B cell (primary cell): ENCODE data around the gene GLP2R.

Source experiments
- EZH2 ChIP-seq: IDR thresholded peaks from 2 replicates; pipeline ENCODE4 v1.6.1; 2012; ENCODE audit warnings: borderline replicate concordance, low read depth, mild to moderate bottlenecking, moderate library complexity, low read length; ENCODE audit not compliant: insufficient read depth, poor library complexity, severe bottlenecking
- TF ChIP-seq, protein P1 (sequence below): fragments of 200-600 bp; IDR thresholded peaks from one replicate; pipeline ENCODE4 v1.8.0; 2022; ENCODE audit warnings: antibody characterized with exemption, mild to moderate bottlenecking

DNA sequence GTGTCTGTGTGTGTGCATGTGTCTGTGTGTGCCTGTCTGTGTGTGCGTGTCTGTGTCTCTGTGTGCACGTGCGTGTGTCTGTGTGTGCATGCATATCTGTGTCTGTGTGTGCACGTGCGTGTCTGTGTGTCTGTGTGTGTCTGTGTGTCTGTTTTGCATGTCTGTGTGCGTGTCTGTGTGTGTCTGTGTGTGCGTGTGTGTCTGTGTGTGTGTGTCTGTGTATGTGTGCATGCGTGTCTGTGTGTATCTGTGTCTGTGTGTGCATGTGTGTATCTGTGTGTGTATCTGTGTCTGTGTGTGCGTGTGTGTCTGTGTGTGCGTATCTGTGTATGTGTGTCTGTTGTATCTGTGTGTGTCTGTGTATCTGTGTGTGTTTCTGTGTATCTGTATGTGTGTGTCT lies 9.3 kb upstream of the GLP2R start:
- TF ChIP-seq, protein P1, sequence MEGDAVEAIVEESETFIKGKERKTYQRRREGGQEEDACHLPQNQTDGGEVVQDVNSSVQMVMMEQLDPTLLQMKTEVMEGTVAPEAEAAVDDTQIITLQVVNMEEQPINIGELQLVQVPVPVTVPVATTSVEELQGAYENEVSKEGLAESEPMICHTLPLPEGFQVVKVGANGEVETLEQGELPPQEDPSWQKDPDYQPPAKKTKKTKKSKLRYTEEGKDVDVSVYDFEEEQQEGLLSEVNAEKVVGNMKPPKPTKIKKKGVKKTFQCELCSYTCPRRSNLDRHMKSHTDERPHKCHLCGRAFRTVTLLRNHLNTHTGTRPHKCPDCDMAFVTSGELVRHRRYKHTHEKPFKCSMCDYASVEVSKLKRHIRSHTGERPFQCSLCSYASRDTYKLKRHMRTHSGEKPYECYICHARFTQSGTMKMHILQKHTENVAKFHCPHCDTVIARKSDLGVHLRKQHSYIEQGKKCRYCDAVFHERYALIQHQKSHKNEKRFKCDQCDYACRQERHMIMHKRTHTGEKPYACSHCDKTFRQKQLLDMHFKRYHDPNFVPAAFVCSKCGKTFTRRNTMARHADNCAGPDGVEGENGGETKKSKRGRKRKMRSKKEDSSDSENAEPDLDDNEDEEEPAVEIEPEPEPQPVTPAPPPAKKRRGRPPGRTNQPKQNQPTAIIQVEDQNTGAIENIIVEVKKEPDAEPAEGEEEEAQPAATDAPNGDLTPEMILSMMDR: no peak
- no peak for TF ChIP-seq EZH2
